HG03064 (cell line): ENCODE data around the gene FAM162B.
"Not testable (repeated sequence)": the region's sequence is repeated elsewhere in the genome, so short reads cannot be mapped to it uniquely, and the experiment has no call there.

ENCODE experiments used
- ATAC-seq: cut with Tn5 transposase; IDR thresholded peaks from one replicate; pipeline ENCODE4 v1.9.1; 2021; ENCODE audit warnings: low read depth; ENCODE audit not compliant: unreplicated experiment

Gene FAM162B

DNA sequence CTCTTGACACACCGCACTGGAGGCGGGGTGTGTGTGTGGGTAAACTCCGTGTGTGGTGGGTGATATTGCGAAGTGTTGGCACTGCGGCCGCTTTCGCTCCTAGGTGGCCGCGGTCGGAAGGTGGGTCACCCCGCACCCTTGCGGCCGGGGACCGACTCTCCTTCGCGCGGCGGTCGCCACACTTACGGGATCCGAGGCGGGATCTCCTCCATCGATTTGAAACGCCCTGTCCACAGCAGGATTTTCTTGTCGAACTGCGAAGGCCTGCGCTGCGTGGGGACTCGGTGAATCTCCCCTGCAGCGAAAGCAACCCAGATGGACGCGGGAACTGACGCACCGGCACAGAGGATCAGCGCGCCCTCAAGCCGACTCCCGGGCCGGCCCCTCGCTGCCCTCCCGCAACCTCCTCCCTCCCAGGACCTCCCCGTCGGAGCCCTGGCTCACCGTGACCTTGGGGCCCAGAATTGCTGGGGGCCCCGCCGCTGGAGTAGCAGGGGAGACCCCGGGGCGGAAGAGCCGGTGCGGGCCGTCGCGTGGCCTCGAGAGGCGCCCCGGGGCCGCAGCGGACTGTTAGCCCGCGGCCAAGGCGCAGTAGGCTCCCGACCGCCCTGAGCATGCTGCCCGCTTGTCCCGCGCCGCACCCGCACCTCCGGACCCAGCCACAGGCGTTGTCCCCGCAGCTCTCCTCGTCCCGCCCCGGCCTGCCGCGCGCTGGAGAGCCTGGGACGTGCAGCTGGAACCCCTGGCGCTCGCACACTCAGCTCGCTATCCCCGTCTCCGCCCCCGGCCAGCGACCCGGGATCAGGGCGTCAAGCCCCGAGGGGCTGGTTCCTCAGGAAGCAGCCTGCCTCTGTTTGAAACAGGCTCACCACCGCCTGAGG lies at the start of gene FAM162B:
Gene FAM162B, minus strand, starts transcription at position 759 of the 881 bp plus-strand sequence. Its CDS starts 143 bp downstream, at position 616.
- no peak for ATAC-seq

- no peak for ATAC-seq
These were observed 46.6 kb upstream of the FAM162B start for GRCh38 chr6:116812051-116812650.

GRCh38 chr6:116801971-116802370 lies 36.5 kb upstream of the FAM162B start:
- ATAC-seq, result no peak

DNA sequence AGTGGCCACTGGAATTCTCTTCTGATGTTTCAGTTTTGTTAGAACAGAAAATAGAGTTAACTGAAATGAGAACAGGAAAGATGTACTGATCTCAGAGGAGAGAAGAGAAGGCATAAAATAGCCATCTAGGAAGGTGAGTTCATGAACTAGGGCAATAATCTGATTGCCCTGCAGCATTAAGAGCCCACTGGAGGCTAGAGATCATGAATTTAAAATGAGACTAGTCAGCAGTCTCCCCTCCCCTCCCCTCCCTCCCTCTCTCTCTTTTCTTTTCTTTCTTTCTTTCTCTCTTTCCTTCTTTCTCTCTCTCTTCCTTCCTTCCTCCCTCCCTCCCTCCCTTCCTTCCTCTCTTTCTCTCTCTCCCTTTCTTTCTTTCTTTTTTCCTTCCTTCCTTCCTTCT lies 34.4 kb upstream of the FAM162B start:
- no peak for ATAC-seq

DNA sequence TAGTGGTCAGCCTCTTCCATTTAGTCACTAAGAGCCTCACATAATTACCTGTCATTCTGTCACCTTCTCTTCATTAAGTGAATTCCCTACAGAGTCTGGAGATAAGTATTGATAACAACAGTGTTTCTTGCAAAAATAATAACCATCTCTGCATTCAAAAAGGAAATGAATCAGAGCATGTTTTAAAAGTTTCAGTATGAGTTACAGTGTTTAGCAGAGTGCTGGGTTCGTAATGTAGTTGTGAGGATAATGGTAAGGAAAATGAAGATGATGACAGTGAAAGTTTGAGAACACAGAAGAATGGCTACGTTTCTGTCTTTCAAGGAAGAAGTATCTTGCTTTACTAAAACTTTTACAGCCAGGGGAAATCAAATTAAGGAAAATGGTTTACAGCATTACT lies 32.1 kb upstream of the FAM162B start:
- no peak for ATAC-seq

DNA sequence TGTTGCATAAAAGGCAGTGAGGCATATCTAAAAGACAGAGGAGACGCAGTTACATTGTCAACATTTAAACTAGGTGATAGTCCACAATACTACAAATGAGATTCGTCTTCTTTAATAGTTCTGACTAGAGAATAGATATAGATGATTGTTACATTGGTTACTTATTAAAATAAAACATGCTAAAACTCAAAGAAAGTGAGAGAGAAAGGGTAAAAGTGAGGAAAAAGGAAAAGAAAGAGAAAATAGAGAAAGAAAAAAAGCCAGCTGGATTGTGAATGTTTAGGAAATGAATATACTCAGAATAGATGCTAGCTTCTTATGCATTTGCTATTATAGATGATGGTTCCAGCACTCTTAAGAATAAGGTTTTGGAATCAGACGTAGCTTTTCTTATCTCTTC lies 27.7 kb upstream of the FAM162B start:
- ATAC-seq, result no peak

GRCh38 chr6:116783852-116784251 lies 18.3 kb upstream of the FAM162B start:
- ATAC-seq, result no peak

DNA sequence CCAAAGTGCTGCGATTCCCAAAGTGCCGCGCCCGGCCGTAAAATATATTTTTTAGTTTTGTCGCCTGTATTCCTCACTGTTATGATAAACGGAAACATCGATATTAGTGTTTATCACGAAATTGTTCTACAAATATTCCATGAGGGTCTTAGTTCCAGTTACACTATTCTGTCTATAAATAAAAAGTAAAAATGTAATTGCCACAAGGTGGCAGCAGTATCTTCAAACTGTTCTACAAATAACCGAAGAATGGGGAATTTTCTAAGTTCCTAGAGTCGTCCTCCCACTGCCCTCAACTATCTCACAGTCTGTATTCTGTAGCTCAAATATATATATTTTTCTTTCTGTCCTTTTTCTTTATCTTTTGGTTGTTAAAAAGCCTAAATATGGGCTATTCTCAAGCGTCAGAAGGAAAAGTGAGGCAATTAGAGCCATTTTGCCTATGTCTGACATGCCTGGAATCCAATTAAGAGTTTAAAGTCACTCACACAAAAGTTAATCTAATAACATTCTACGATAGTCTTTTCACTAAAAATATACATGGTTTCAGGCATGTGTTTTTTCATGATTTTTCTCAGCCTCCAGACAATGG lies 14.2 kb upstream of the FAM162B start:
- ATAC-seq, result peak; percentile 65

DNA sequence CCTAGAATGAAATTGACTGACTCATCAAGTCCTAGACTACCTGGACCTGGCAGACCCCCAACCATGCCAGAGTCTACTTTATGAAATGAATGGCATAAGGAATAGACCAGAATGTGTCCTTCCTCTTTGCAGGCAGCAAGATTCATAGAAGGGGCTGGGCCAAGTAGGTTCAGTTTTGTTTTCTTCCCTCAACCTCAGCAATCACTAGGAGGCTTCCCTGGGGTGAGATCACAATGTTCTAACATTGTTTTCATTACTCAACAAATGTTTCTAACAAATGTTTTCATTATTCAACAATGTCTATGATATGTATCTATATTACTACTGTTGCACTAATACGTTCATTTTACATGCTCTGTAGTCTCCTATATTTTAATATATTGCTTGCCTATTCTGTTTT lies 8.4 kb upstream of the FAM162B start:
- ATAC-seq, result no peak

- ATAC-seq, result no peak
These were observed 6.9 kb upstream of the FAM162B start for GRCh38 chr6:116772450-116772849.

DNA sequence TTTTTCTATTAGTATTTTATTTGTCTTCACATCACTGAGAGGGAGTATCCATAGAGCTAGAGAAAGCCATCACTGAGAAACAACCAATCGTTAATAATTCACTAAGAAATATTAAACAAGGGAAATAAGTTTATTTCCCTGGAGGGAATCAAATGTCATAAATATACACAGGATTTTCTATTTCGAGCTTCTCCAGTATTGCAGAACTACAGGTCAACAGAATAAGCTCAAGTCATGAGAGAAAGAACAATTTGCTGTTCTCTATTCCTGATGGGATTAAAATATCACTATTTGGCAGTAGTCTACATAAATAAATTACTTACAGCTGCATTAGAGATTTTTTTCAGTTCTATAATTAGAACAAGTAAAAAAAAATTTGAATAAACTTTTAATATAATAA lies 2.2 kb upstream of the FAM162B start:
- ATAC-seq, result no peak

DNA sequence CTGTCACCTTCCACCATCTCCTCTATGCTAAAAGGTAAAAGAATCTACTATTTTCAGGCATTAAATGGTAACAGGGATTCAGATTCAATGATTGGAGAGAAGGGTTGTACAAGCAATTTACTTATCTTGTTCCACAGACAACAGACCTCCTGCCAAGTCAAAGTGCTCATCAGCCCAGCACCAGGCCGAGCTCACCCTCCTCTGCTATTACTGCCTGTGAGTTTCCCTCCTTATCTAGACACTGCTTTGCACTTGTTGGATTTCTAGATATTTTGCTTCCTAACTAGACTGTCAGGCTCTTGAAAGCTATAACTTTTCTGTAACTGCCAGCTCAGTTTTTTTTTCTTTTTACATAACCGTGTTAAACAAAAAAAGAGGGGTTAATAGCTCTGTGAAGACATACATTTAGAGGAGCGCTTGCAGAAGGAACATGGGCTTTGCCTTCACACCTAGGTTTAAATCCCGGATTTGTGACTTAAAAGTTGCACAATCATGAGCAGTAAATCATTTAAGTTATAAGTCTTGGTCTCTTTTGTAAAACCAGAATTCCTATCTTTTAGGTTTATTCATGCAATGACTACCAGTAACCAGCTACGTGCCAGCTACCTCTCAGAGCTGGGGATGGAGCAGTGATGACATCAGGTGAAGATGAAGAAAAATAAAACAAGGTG lies 1.1 kb upstream of the FAM162B start:
- no peak for ATAC-seq

GRCh38 chr6:116764629-116764960 lies 924 bp downstream of the FAM162B start:
- ATAC-seq, result no peak

DNA sequence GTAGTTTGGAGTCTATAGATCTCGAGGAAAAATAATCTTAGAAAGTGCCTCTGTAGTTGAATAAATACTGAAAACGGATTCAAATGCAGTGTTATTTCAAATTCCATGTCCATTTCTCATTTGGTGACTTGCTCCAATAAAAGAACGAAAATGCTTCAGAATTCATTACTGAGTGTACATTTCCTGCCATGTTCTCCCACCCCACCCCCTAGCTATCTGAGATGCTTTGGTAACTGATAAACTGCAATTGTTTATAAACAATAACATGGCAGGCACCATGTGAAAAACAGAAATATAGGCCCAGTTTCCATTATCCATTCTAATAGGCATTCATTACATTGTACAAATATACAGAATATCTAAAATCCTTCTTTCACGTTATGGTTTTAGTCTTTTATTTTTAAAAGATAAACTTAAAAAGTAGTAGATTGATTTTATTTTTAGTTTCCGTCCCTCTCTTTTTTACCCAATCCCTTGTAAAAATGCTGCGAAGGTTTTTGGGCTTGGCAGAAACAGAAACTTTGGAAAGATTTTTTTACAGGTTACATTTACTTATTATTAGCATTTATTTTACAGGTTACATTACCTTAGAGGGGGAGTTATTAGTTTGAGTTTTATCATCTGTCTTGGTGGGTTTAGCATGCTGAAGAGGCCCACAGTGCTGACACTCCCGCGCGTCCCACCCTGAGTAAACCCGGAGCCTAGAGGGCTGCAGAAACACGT lies 1.5 kb downstream of the FAM162B start:
- ATAC-seq, result no peak

- ATAC-seq, result no peak
These were observed 2.5 kb downstream of the FAM162B start for GRCh38 chr6:116763048-116763447.

DNA sequence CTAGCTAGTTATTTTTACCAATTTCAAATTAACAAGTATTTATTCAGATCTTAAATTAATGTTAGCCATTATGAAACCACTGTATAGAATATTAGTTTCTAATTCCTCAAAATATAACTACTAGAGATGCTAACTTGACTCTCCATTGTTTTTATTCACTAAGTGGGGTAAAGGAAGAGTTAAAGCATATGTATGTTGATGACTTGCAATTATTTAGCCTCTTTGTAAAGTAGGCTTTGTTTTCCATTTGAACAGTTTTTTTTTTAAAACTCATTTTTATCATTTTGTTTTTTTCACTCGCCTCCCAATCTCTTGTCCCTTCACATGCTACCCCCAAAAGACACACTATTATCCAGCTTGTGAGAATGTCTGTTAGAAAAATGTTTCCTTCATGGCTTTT lies 3.3 kb downstream of the FAM162B start:
- ATAC-seq, result no peak

DNA sequence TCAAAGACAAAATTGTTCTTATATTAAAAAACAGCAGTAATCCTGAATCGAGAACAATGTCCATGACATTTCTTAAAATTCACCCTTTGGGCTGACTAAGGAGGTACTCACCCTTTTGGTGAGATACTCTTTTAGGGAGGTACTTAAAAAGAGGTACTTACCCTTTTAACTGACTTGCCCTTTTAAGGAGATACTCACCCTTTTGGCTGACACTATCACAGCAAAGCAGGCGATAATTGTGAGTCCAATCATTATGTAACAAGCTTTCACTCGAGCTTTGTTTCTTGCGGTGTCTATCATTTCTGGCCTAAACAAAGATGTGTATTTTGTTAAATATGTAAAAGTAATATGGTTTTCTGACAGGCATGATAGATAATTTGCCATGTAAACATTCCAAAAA lies 3.7 kb downstream of the FAM162B start:
- ATAC-seq, result no peak

DNA sequence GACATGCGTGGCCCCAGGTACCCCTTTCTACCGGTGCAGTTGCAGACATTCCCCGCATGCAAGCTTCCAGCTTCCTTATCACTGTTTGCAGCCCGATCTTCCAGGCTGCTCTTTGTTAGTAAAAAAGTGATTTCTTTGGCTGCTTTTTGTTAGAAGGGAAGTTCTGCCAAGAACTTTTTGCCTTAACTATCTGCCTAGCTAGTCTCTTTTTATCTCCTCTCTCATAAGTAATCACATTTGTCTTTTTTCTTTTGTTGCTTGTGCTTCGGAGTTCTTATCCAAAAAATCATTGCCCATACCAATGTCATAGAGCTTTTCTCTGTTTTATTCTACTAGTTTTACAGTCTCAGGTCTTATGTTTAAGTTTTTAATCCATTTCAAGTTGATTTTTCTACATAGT lies 20.3 kb downstream of the FAM162B start:
- ATAC-seq, result no peak

- ATAC-seq, result no peak
These were observed 23.9 kb downstream of the FAM162B start for GRCh38 chr6:116741571-116741970.

- ATAC-seq, result not testable (repeated sequence)
These were observed 25.0 kb downstream of the FAM162B start for GRCh38 chr6:116740486-116740885.

- ATAC-seq, result no peak
These were observed 28.5 kb downstream of the FAM162B start for GRCh38 chr6:116737004-116737403.
